ENCODE results near the gene CELSR3.

CELSR3 gene

GRCh38 chr3:48696156-48696555, 33.5 kb upstream of the CELSR3 start:
- no peaks in the 10 kb centered on the region for H3K27me3 ChIP-seq (ENCODE audit: insufficient read depth, poor library complexity, severe bottlenecking)
- H3K27ac ChIP-seq (replicated peaks), result no peak overlapping the region
- TF ChIP-seq, protein P1, sequence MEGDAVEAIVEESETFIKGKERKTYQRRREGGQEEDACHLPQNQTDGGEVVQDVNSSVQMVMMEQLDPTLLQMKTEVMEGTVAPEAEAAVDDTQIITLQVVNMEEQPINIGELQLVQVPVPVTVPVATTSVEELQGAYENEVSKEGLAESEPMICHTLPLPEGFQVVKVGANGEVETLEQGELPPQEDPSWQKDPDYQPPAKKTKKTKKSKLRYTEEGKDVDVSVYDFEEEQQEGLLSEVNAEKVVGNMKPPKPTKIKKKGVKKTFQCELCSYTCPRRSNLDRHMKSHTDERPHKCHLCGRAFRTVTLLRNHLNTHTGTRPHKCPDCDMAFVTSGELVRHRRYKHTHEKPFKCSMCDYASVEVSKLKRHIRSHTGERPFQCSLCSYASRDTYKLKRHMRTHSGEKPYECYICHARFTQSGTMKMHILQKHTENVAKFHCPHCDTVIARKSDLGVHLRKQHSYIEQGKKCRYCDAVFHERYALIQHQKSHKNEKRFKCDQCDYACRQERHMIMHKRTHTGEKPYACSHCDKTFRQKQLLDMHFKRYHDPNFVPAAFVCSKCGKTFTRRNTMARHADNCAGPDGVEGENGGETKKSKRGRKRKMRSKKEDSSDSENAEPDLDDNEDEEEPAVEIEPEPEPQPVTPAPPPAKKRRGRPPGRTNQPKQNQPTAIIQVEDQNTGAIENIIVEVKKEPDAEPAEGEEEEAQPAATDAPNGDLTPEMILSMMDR (IDR thresholded peaks at IDR 0.05; ENCODE audit: insufficient read depth, low read length), result no peak
- TF ChIP-seq POLR2AphosphoS5 (IDR thresholded peaks at IDR 0.05; ENCODE audit: low read depth) (no peak), GABPA (IDR thresholded peaks at IDR 0.05; ENCODE audit: low read depth) (no peak), SPI1 (IDR thresholded peaks at IDR 0.05; ENCODE audit: borderline replicate concordance, low read depth) (no peak), REST (IDR thresholded peaks at IDR 0.05; ENCODE audit: insufficient replicate concordance, low read depth) (no peak)
- no peak overlapping the region for H3K4me3 ChIP-seq (replicated peaks; ENCODE audit: insufficient read depth, low read length)
- no peak for DNase-seq (ENCODE audit: low read depth in 1 of 2, low spot score in 1 of 2)

GRCh38 chr3:48695393-48695753, 32.7 kb upstream of the CELSR3 start:
- Histone ChIP-seq H3K27ac (replicated peaks) (no peak overlapping the region), H3K4me3 (replicated peaks; ENCODE audit: insufficient read depth, low read length) (no peak overlapping the region), H3K27me3 (ENCODE audit: insufficient read depth, poor library complexity, severe bottlenecking) (no peaks in the 10 kb centered on the region)
- no peak for DNase-seq (ENCODE audit: low read depth in 1 of 2, low spot score in 1 of 2)
- TF ChIP-seq REST (IDR thresholded peaks at IDR 0.05; ENCODE audit: insufficient replicate concordance, low read depth), result no peak
- TF ChIP-seq POLR2AphosphoS5 (IDR thresholded peaks at IDR 0.05; ENCODE audit: low read depth), result no peak
- TF ChIP-seq GABPA (IDR thresholded peaks at IDR 0.05; ENCODE audit: low read depth), result no peak
- TF ChIP-seq, protein P1 (IDR thresholded peaks at IDR 0.05; ENCODE audit: insufficient read depth, low read length), result no peak
- TF ChIP-seq SPI1 (IDR thresholded peaks at IDR 0.05; ENCODE audit: borderline replicate concordance, low read depth), result no peak

DNA sequence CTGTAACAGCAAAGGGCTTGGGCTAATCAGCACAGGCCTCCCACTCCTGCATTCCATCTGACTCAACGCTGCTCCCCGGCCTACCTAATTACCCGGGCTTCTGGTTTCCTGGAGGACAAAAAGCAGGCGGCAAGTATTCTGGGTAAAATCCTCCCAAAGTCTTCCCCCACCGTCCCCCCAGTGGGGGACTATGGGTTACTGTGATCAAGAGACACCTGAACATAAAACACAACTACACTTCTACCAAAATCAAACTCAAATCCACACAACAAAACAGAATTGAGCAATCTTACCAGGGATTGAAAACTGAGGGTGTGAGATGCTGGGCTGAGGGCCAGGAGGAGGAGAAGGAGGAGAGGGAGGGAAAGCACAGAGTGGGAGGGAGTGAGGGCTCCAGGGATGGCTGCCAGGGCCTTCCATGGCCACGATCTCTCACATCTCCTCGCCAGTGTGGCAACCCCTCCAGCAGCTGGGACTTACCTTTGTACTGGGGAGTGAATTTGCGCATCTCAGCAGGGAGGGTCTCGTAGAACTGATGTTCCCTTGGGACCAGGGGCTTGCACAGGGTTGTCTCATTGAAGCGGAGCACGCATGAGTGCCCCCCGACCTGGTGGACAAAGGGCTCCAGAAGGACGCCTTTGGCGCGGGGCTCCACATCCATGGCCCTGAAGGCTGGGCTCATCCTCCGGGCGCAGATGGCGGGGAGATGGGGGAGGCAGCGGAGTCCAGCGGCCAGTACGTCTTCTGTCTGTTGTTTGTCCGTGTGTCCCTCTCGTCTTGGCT, 32.1 kb upstream of the CELSR3 start:
- no peak for DNase-seq (ENCODE audit: low read depth in 1 of 2, low spot score in 1 of 2)
- H3K27me3 ChIP-seq (ENCODE audit: insufficient read depth, poor library complexity, severe bottlenecking), result no peaks in the 10 kb centered on the region
- H3K27ac ChIP-seq (replicated peaks), result no peak overlapping the region
- no peak overlapping the region for H3K4me3 ChIP-seq (replicated peaks; ENCODE audit: insufficient read depth, low read length)
- TF ChIP-seq, protein P1 (IDR thresholded peaks at IDR 0.05; ENCODE audit: insufficient read depth, low read length), result no peak
- no peak for TF ChIP-seq GABPA (IDR thresholded peaks at IDR 0.05; ENCODE audit: low read depth)
- no peak for TF ChIP-seq REST (IDR thresholded peaks at IDR 0.05; ENCODE audit: insufficient replicate concordance, low read depth)
- no peak for TF ChIP-seq POLR2AphosphoS5 (IDR thresholded peaks at IDR 0.05; ENCODE audit: low read depth)
- TF ChIP-seq SPI1 (IDR thresholded peaks at IDR 0.05; ENCODE audit: borderline replicate concordance, low read depth), result no peak

All from HL-60 (cell line).